IMR-90 (cell line): ENCODE results near the gene CHRNG. TPM values are rescaled to one million over a fixed set of nuclear protein-coding genes. Genes with fewer than 3 reads are reported as not detected.

Experiments used
- ATAC-seq: fragments of 200-7000 bp; cut with Tn5 transposase; 2 replicates; pipeline ENCODE4 v1.9.1; 2020; ENCODE audit warnings: low read depth, mild to moderate bottlenecking, moderate library complexity
- BruUV-seq: library from RNA; stranded (reverse); fragments of 400-500 nt; replicated peaks from 2 replicates; lab custom pipeline; 2021; lab: Mats Ljungman, UMichigan
- CTCF ChIA-PET: fragments of 300-600 bp; formaldehyde crosslinking; extraction: SDS; loops from one replicate; lab custom pipeline; 2021; ENCODE audit warnings: antibody characterized with exemption; lab: Yijun Ruan, JAX
- POLR2A ChIA-PET: fragments of 300-600 bp; sonication (Branson Sonifier 250); formaldehyde crosslinking; loops from one replicate; lab custom pipeline; 2022; ENCODE audit warnings: antibody characterized with exemption; ENCODE audit not compliant: unreplicated experiment; lab: Charles Lee
- DNase-seq: peaks from one replicate; pipeline ENCODE4 v3.0.0; 2013
- H2AFZ ChIP-seq: replicated peaks from 2 replicates; pipeline ENCODE3; 2013; ENCODE audit warnings: low read length, mild to moderate bottlenecking; ENCODE audit not compliant: poor library complexity
- H2AK5ac ChIP-seq: 2 replicates; pipeline ENCODE4 v1.6.1; 2013; ENCODE audit warnings: low read depth, low read length, inconsistent platforms
- H2AK9ac ChIP-seq: replicated peaks from 2 replicates; pipeline ENCODE3; 2013; ENCODE audit warnings: mild to moderate bottlenecking, low read depth, low read length, moderate library complexity; ENCODE audit not compliant: poor library complexity
- H2BK120ac ChIP-seq: 2 replicates; pipeline ENCODE4 v1.6.1; 2013; ENCODE audit warnings: low read depth, low read length, inconsistent platforms
- H2BK15ac ChIP-seq: 3 replicates; pipeline ENCODE4 v1.6.1; 2013; ENCODE audit warnings: low read depth, low read length, inconsistent platforms
- H2BK20ac ChIP-seq: 2 replicates; pipeline ENCODE4 v1.6.1; 2013; ENCODE audit warnings: low read depth, mild to moderate bottlenecking, inconsistent platforms, low read length, moderate library complexity
- H2BK5ac ChIP-seq: 2 replicates; pipeline ENCODE4 v1.6.1; 2013; ENCODE audit warnings: mild to moderate bottlenecking, low read depth, low read length, inconsistent platforms; ENCODE audit not compliant: poor library complexity, severe bottlenecking
- H3K14ac ChIP-seq: replicated peaks from 2 replicates; pipeline ENCODE4 v1.6.1; 2013; ENCODE audit warnings: low read depth, low read length, inconsistent platforms
- H3K18ac ChIP-seq: 2 replicates; pipeline ENCODE4 v1.6.1; 2013; ENCODE audit warnings: low read depth, low read length, control low read depth
- H3K23ac ChIP-seq: 2 replicates; pipeline ENCODE4 v1.6.1; 2013; ENCODE audit warnings: low read depth, low read length, inconsistent platforms
- H3K27ac ChIP-seq: 2 replicates; pipeline ENCODE4 v1.5.1; 2013; ENCODE audit warnings: mild to moderate bottlenecking, control low read depth, low read length; ENCODE audit not compliant: insufficient read depth
- H3K27me3 ChIP-seq: 2 replicates; pipeline ENCODE4 v1.6.1; 2013; ENCODE audit warnings: low read length; ENCODE audit not compliant: control insufficient read depth, insufficient read depth
- H3K36me3 ChIP-seq: 2 replicates; pipeline ENCODE4 v1.6.1; 2013; ENCODE audit warnings: low read length, mixed read lengths; ENCODE audit not compliant: control insufficient read depth, insufficient read depth
- H3K4ac ChIP-seq: 2 replicates; pipeline ENCODE4 v1.6.1; 2013; ENCODE audit warnings: low read depth, low read length, inconsistent platforms
- H3K4me1 ChIP-seq: 2 replicates; pipeline ENCODE4 v1.6.1; 2013; ENCODE audit warnings: low read length, mixed read lengths; ENCODE audit not compliant: control insufficient read depth, insufficient read depth
- H3K4me2 ChIP-seq: 2 replicates; pipeline ENCODE4 v1.6.1; 2013; ENCODE audit warnings: low read depth, mild to moderate bottlenecking, control low read depth, low read length, moderate library complexity
- H3K4me3 ChIP-seq: 2 replicates; pipeline ENCODE4 v1.5.1; 2013; ENCODE audit warnings: low read depth, mild to moderate bottlenecking, control low read depth, low read length, moderate library complexity; ENCODE audit not compliant: insufficient read depth
- H3K56ac ChIP-seq: 2 replicates; pipeline ENCODE4 v1.6.1; 2013; ENCODE audit warnings: low read length, inconsistent platforms; ENCODE audit not compliant: insufficient read depth; ENCODE audit errors: extremely low read depth
- H3K79me1 ChIP-seq, 2 experiments: 2 replicates each; pipeline ENCODE4 v1.6.1; 2013; ENCODE audit warnings: low read length in 2 of 2, inconsistent platforms in 1 of 2, low read depth in 1 of 2
- H3K9ac ChIP-seq: 2 replicates; pipeline ENCODE4 v1.6.1; 2013; ENCODE audit warnings: low read depth, low read length, control low read depth
- H3K9me1 ChIP-seq: 2 replicates; pipeline ENCODE4 v1.6.1; 2013; ENCODE audit warnings: low read length, inconsistent platforms; ENCODE audit not compliant: insufficient read depth
- H3K9me3 ChIP-seq: 2 replicates; pipeline ENCODE4 v1.6.1; 2013; ENCODE audit warnings: low read length; ENCODE audit not compliant: control insufficient read depth, insufficient read depth
- H4K20me1 ChIP-seq: 2 replicates; pipeline ENCODE4 v1.6.1; 2013; ENCODE audit warnings: low read length, inconsistent platforms; ENCODE audit not compliant: insufficient read depth
- H4K5ac ChIP-seq: 2 replicates; pipeline ENCODE4 v1.6.1; 2013; ENCODE audit warnings: mild to moderate bottlenecking, low read depth, low read length, control low read depth
- H4K8ac ChIP-seq, 2 experiments: 2 replicates each; pipeline ENCODE4 v1.6.1; 2013; ENCODE audit warnings: low read depth in 2 of 2, low read length in 2 of 2, control low read depth in 1 of 2, inconsistent platforms in 1 of 2
- H4K91ac ChIP-seq: 2 replicates; pipeline ENCODE4 v1.6.1; 2013; ENCODE audit warnings: low read depth, low read length, inconsistent platforms; ENCODE audit not compliant: insufficient read depth
- MAFK ChIP-seq: IDR thresholded peaks from 2 replicates; pipeline ENCODE4 v1.6.1; 2012; ENCODE audit warnings: low read depth, low read length, improper control_type of control experiment
- WGBS, 2 experiments: methylation state at CpG; one replicate each; pipeline versions ENCODE4 v1.1.5 to v1.1.7; 2013; ENCODE audit warnings: missing lambda C conversion rate in 2 of 2; ENCODE audit not compliant: insufficient read length in 1 of 2; ENCODE audit errors: extremely low coverage in 2 of 2; 5-methylcytosine and 5-hydroxymethylcytosine counted together
- dilution Hi-C: fragments of 300-500 bp; cut with HindIII; formaldehyde crosslinking; loops from one replicate; pipeline ENCODE4 v1.14.3; 2018; ENCODE audit warnings: low sequenced_read_pairs; ENCODE audit not compliant: unreplicated experiment
- in situ Hi-C: fragments of 300-500 bp; cut with MboI; formaldehyde crosslinking; loops from 3 replicates; pipeline ENCODE4 v1.14.3; 2019; ENCODE audit warnings: low sequenced_read_pairs, inconsistent platforms, mixed read lengths
- intact Hi-C: fragments of 100-400 bp; cut with micrococcal nuclease; formaldehyde crosslinking; loops from 2 replicates; pipeline ENCODE4 v1.10.0; 2022
- polyA plus RNA-seq, 3 experiments: library from polyadenylated mRNA; depleted of rRNA; stranded (reverse); fragments of >200 nt; gene quantifications; 2 replicates each; pipeline ENCODE4 v1.2.3, GENCODE V29; 2012; ENCODE audit warnings: low replicate concordance in 1 of 3
- total RNA-seq: library from RNA; depleted of rRNA; stranded (reverse); fragments of >200 nt; gene quantifications from 2 replicates; pipeline ENCODE4 v1.2.3, GENCODE V29; 2012
- TF ChIP-seq, protein P1 (sequence below): conservative IDR thresholded peaks from 2 replicates; pipeline ENCODE4 v1.5.1; 2012; ENCODE audit warnings: mild to moderate bottlenecking, low read depth, low read length, improper control_type of control experiment

CHRNG gene
- total and polyA plus RNA-seq, 2 of the 4 experiments (the other 2 are of a cell fraction), result not detected

DNA sequence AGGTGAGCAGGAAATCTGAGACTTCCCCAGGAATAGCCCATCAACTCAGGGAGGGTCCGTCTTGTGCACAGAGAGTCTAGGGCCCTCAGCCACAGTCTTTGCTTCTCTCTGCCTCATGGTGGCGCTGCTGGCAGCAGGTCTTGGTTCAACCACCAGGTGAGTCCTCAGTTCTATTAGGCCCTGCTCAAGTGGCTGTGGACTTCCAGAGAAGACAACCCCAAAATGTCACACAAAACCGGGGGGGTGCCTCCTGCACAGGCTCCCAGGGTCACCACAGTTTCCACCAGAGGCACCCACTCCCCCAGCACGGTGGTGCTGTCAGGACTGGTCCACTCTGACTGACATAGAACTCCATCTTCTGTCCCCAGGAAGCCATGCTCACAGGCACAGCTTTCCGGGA lies 2.4 kb upstream of the CHRNG start:
- Histone ChIP-seq H4K91ac (no peak overlapping the region), H3K14ac (no peak overlapping the region), H2BK120ac (no peak overlapping the region), H3K79me1 (no peaks in the 10 kb centered on the region), H3K23ac (no peak overlapping the region), H4K8ac (no peak overlapping the region), H3K9me3 (peaks cover 6% of the 10 kb centered on the region), H2AFZ (no peak overlapping the region), H3K56ac (no peak overlapping the region), H2BK15ac (no peak overlapping the region), H3K27ac (no peak overlapping the region), H4K20me1 (no peaks in the 10 kb centered on the region; the same call in 1 of the 2 replicates), H3K27me3 (peaks cover 19% of the 10 kb centered on the region), H3K18ac (no peak overlapping the region), H2BK5ac (no peak overlapping the region), H3K9me1 (no peaks in the 10 kb centered on the region), H3K4me2 (no peak overlapping the region), H2BK20ac (no peak overlapping the region), H3K4ac (no peak overlapping the region), H3K9ac (no peak overlapping the region), H2AK5ac (no peak overlapping the region), H3K4me3 (no peak overlapping the region), H4K5ac (no peak overlapping the region), H2AK9ac (no peak overlapping the region), H3K4me1 (no peaks in the 10 kb centered on the region; the same call in 1 of the 2 replicates), H3K36me3 (no peaks in the 10 kb centered on the region)
- no peak for TF ChIP-seq MAFK
- TF ChIP-seq, protein P1, sequence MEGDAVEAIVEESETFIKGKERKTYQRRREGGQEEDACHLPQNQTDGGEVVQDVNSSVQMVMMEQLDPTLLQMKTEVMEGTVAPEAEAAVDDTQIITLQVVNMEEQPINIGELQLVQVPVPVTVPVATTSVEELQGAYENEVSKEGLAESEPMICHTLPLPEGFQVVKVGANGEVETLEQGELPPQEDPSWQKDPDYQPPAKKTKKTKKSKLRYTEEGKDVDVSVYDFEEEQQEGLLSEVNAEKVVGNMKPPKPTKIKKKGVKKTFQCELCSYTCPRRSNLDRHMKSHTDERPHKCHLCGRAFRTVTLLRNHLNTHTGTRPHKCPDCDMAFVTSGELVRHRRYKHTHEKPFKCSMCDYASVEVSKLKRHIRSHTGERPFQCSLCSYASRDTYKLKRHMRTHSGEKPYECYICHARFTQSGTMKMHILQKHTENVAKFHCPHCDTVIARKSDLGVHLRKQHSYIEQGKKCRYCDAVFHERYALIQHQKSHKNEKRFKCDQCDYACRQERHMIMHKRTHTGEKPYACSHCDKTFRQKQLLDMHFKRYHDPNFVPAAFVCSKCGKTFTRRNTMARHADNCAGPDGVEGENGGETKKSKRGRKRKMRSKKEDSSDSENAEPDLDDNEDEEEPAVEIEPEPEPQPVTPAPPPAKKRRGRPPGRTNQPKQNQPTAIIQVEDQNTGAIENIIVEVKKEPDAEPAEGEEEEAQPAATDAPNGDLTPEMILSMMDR, result 0 out of 2 replicates have a peak, but pooled peaks have one; percentile 18
- intact Hi-C loops (no loop called here), in situ Hi-C loops (no loop called here), dilution Hi-C loops (no loop called here)
- ATAC-seq (no peak), DNase-seq (no peak)
- 67% methylated on average over 3 of the region's 5 CpGs; no CpG with 5 or more reads in 1 of the 2 experiments for WGBS, 2 experiments
- BruUV-seq, result no TSS peak
- ChIA-PET CTCF (no interaction called here), POLR2A (interaction anchor here (0.5 kb wide), 1 partner anchor 94 kb away, joined by 6 read pairs; no protein-coding TSS in a partner anchor)
